AG04450 (cell line): ENCODE data around the gene CFAP20. TPM values are rescaled to one million over a fixed set of nuclear protein-coding genes. Genes with fewer than 3 reads are reported as not detected.
"Not testable (repeated sequence)": the region's sequence is repeated elsewhere in the genome, so short reads cannot be mapped to it uniquely, and the experiment has no call there.

ENCODE experiments used
- CTCF ChIA-PET: fragments of 300-600, 350-600 bp; formaldehyde crosslinking; extraction: SDS; loops from one replicate; lab custom pipeline; 2022; ENCODE audit warnings: antibody characterized with exemption, inconsistent platforms; lab: Charles Lee
- POLR2A ChIA-PET: fragments of 350-600 bp; formaldehyde crosslinking; extraction: SDS; loops from one replicate; lab custom pipeline; 2021; ENCODE audit warnings: antibody characterized with exemption, inconsistent platforms; lab: Yijun Ruan, JAX
- DNase-seq: peaks from one replicate; pipeline ENCODE4 v3.0.0-alpha.2; 2011; ENCODE audit warnings: low read depth, low spot score
- H3K27ac ChIP-seq: one replicate; pipeline ENCODE4 v1.5.1; 2012; ENCODE audit warnings: low read depth, low read length, control low read depth
- H3K27me3 ChIP-seq: one replicate; pipeline ENCODE4 v1.6.0; 2012; ENCODE audit warnings: low read length; ENCODE audit not compliant: control insufficient read depth, insufficient read depth
- H3K4me3 ChIP-seq: 2 replicates; pipeline ENCODE4 v1.5.1; 2011; ENCODE audit warnings: mild to moderate bottlenecking, low read depth, low read length, control low read depth
- H3K9me3 ChIP-seq: 2 replicates; pipeline ENCODE4 v1.5.1; 2012; ENCODE audit warnings: low read length; ENCODE audit not compliant: control insufficient read depth, insufficient read depth
- polyA plus RNA-seq: library from polyadenylated mRNA; depleted of rRNA; stranded (reverse); fragments of >200 nt; gene quantifications from 2 replicates; pipeline ENCODE4 v1.2.3, GENCODE V29; 2011
- TF ChIP-seq, protein P1 (sequence below): IDR thresholded peaks from 2 replicates; pipeline ENCODE4 v1.5.1; 2011; ENCODE audit warnings: low read depth, low read length, control low read depth, inconsistent platforms

Gene CFAP20
- polyA plus RNA-seq, 1 experiment, result 35.7 TPM

DNA sequence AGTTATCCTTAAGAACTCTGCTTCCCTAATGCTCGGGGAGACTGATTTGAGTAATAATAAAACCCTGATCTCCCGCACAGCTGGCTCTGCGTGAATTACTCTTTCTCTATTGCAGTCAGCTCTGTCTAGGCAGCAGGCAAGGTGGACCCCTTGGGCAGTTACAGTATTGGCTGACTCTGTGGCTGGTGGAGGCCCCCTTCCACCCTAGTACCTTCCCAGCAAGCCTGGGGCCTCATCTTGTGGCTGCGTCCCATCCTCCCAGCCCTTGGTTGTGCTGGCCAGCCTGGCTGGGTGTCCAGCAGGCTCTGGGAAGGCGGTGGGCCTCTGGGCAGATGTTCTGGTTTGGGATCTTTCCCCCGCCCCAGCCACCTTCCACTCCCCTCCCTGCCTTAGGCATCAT lies 44.5 kb downstream of the CFAP20 start:
- ChIA-PET CTCF (no interaction called here), POLR2A (no interaction called here)
- Histone ChIP-seq H3K9me3 (0 out of 2 replicates have a peak, but pooled peaks cover 3% of the 10 kb centered on the region), H3K27ac (no peak overlapping the region), H3K27me3 (no peaks in the 10 kb centered on the region), H3K4me3 (no peak overlapping the region)
- TF ChIP-seq, protein P1, sequence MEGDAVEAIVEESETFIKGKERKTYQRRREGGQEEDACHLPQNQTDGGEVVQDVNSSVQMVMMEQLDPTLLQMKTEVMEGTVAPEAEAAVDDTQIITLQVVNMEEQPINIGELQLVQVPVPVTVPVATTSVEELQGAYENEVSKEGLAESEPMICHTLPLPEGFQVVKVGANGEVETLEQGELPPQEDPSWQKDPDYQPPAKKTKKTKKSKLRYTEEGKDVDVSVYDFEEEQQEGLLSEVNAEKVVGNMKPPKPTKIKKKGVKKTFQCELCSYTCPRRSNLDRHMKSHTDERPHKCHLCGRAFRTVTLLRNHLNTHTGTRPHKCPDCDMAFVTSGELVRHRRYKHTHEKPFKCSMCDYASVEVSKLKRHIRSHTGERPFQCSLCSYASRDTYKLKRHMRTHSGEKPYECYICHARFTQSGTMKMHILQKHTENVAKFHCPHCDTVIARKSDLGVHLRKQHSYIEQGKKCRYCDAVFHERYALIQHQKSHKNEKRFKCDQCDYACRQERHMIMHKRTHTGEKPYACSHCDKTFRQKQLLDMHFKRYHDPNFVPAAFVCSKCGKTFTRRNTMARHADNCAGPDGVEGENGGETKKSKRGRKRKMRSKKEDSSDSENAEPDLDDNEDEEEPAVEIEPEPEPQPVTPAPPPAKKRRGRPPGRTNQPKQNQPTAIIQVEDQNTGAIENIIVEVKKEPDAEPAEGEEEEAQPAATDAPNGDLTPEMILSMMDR, result no peak
- no peak for DNase-seq

DNA sequence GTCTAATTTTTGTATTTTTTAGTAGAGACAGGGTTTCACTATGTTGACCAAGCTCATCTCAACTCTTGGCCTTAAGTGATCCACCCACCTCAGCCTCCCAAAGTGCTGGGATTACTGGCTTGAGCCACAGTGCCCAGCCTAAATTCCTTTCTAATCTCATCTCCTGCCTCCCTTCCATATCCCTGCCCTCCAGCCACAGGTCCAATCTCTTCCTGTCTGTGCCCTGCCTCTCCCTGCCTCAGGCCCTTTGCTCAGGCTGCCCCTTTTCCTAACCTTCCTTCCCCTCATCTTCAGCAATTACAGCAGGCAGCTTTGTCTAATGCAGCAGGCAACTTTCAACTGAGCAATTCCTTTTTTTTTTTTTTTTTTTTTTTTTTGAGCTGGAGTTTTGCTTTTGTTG lies 46.8 kb downstream of the CFAP20 start:
- ChIA-PET POLR2A (no interaction called here), CTCF (interaction anchor here (2.3 kb wide), 1 partner anchor 15 kb away, joined by 6 read pairs; no protein-coding TSS in a partner anchor)
- Histone ChIP-seq H3K9me3 (peaks cover 2% of the 10 kb centered on the region; the same call in 1 of the 2 replicates), H3K27ac (no peak overlapping the region), H3K4me3 (no peak overlapping the region), H3K27me3 (no peaks in the 10 kb centered on the region)
- TF ChIP-seq, protein P1, result no peak
- no peak for DNase-seq

DNA sequence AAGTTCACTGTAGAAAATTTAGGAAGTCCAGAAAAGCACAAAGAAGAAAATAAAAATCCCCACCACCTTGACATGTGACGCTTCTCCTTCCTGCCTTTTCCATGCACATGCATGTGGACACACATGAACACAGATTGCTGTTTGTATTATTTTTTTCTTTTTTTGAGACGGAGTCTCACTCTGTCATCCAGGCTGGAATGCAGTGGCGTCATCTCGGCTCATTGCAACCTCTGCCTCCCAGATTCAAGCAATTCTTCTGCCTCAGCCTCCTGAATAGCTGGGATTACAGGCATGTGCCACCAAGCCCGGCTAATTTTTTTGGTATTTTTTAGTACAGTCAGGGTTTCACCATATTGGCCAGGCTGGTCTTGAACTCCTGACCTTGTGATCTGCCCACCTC lies 48.5 kb downstream of the CFAP20 start:
- H3K4me3 ChIP-seq, H3K27me3 ChIP-seq, DNase-seq, H3K9me3 ChIP-seq, H3K27ac ChIP-seq, POLR2A ChIA-PET: not testable (repeated sequence)
- CTCF ChIA-PET, result interaction anchor here (0.6 kb wide), 1 partner anchor 273 kb away, joined by 9 read pairs; no protein-coding TSS in a partner anchor

DNA sequence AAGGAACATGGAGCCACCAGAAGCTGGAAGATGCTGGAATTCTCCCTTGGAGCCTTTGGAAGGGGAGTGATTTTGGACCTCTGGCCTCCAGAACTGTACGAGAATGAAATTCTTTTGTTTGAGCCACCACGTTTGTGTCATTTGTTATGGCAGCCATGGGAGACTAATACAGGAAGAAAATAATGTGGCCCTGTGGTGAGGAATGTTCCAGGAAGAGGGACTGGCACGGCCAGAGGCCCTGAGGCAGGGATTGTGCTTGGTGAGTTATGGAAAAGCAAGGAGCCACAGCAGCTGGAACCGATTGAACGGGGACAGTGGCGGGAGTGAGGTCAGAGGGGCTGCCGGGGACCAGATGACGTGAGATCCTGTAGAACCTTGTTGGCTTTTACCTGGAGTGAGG lies 51.4 kb downstream of the CFAP20 start:
- TF ChIP-seq, protein P1, result no peak
- Histone ChIP-seq H3K27me3 (no peaks in the 10 kb centered on the region), H3K9me3 (no peaks in the 10 kb centered on the region; the same call in none of the 2 replicates), H3K27ac (no peak overlapping the region), H3K4me3 (no peak overlapping the region)
- CTCF ChIA-PET, result interaction anchor here (1.3 kb wide), 1 partner anchor 20 kb away, joined by 4 read pairs; no protein-coding TSS in a partner anchor
- POLR2A ChIA-PET, result no interaction called here
- no peak for DNase-seq

DNA sequence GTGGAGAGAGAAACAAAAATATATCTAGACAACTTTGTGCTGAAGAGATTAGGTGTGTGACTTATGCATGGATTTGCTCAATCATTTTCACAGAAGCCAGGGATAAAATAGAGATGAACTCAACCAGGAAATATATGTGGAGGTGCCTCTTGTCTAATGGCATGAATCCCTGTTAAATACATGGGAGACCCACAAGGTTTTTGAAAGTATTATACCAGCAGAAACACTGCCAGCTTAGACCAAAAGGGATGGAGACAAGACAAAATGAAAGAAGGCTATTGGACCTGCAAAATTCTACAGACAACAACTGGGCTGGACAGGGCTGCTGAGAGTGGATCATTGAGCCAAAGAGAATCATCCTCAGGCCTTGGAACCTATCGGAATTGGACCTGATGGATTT lies 52.7 kb downstream of the CFAP20 start:
- POLR2A ChIA-PET, result no interaction called here
- Histone ChIP-seq H3K4me3 (no peak overlapping the region), H3K9me3 (no peaks in the 10 kb centered on the region; the same call in none of the 2 replicates), H3K27me3 (no peaks in the 10 kb centered on the region), H3K27ac (no peak overlapping the region)
- DNase-seq, result no peak
- CTCF ChIA-PET, result no interaction called here
- TF ChIP-seq, protein P1, result no peak
